Thoracic aorta (tissue), 2 donors: ENCODE results near the gene AGAP2. TPM values are rescaled to one million over a fixed set of nuclear protein-coding genes. Genes with fewer than 3 reads are reported as not detected.

Experiments used
- ATAC-seq: fragments of 150-250 bp; one replicate; pipeline ENCODE4 v1.8.0; 2017; ENCODE audit warnings: low read depth; ENCODE audit not compliant: insufficient number of reproducible peaks, low FRiP score
- DNase-seq: peaks from one replicate; pipeline ENCODE4 v3.0.0-alpha.2; 2020; ENCODE audit warnings: low spot score
- H3K27ac ChIP-seq, 2 donors: fragments of 200-600 bp; sonication (generic); 1 replicate in 1 of 2; 2 replicates in 1 of 2; pipeline ENCODE4 v1.5.1; 2016; ENCODE audit warnings: mild to moderate bottlenecking in 2 of 2, moderate library complexity in 2 of 2
- H3K27me3 ChIP-seq: fragments of 200-600 bp; sonication (generic); replicated peaks from 2 replicates; pipeline ENCODE4 v1.6.0; 2016; ENCODE audit warnings: mild to moderate bottlenecking; ENCODE audit not compliant: insufficient read depth
- H3K36me3 ChIP-seq: fragments of 200-600 bp; sonication (generic); one replicate; pipeline ENCODE4 v1.5.1; 2016
- H3K4me1 ChIP-seq, 2 donors: fragments of 200-600 bp; sonication (generic); 1 replicate in 1 of 2; 2 replicates in 1 of 2; pipeline versions ENCODE4 v1.5.1 to v1.6.0; 2016; ENCODE audit warnings: low read depth in 2 of 2, mild to moderate bottlenecking in 1 of 2; ENCODE audit not compliant: control insufficient read depth in 1 of 2
- H3K4me3 ChIP-seq: fragments of 200-600 bp; sonication (generic); 2 replicates; pipeline ENCODE4 v1.5.1; 2016; ENCODE audit warnings: mild to moderate bottlenecking
- H3K9me3 ChIP-seq: fragments of 200-600 bp; sonication (generic); 2 replicates; pipeline ENCODE4 v1.5.1; 2016
- total RNA-seq, 2 donors: library from RNA; depleted of rRNA; stranded (reverse); fragments of >200 nt; gene quantifications; one replicate each; pipeline versions ENCODE4 v1.1.0 to v1.2.3, GENCODE V29; 2016
- TF ChIP-seq, protein P1 (sequence below): fragments of 200-600 bp; sonication (generic); IDR thresholded peaks from one replicate; pipeline ENCODE4 v1.5.1; 2019; ENCODE audit warnings: antibody characterized with exemption

The AGAP2 gene
- total RNA-seq, 2 donors from 2014 or later: 1.2 to 3.5 TPM

DNA sequence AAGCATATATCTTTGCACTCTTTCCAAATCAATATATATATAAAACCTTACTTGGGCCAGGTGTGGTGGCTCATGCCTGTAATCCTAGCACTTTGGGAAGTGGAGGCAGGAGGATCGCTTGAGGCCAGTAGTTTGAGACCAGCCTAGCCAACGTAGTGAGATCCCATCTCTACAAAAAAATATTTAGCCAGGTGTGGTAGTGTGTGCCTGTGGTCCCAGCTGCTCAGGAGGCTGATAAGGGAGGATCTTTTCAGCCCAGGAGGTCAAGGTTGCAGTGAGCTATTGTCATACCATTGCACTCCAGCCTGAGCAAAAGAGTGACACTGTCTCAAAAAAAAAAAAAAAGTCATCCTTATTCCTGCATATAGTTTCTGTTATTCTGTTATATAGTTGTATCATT is 30.2 kb downstream of the AGAP2 start:
- Histone ChIP-seq H3K36me3 (peaks cover 20% of the 10 kb centered on the region), H3K27ac (no peak overlapping the region), H3K4me3 (no peak overlapping the region), H3K9me3 (no peaks in the 10 kb centered on the region), H3K4me1 (no peaks in the 10 kb centered on the region), H3K27me3 (no peaks in the 10 kb centered on the region)
- DNase-seq (no peak), ATAC-seq (no peak)
- TF ChIP-seq, protein P1, sequence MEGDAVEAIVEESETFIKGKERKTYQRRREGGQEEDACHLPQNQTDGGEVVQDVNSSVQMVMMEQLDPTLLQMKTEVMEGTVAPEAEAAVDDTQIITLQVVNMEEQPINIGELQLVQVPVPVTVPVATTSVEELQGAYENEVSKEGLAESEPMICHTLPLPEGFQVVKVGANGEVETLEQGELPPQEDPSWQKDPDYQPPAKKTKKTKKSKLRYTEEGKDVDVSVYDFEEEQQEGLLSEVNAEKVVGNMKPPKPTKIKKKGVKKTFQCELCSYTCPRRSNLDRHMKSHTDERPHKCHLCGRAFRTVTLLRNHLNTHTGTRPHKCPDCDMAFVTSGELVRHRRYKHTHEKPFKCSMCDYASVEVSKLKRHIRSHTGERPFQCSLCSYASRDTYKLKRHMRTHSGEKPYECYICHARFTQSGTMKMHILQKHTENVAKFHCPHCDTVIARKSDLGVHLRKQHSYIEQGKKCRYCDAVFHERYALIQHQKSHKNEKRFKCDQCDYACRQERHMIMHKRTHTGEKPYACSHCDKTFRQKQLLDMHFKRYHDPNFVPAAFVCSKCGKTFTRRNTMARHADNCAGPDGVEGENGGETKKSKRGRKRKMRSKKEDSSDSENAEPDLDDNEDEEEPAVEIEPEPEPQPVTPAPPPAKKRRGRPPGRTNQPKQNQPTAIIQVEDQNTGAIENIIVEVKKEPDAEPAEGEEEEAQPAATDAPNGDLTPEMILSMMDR: no peak

DNA sequence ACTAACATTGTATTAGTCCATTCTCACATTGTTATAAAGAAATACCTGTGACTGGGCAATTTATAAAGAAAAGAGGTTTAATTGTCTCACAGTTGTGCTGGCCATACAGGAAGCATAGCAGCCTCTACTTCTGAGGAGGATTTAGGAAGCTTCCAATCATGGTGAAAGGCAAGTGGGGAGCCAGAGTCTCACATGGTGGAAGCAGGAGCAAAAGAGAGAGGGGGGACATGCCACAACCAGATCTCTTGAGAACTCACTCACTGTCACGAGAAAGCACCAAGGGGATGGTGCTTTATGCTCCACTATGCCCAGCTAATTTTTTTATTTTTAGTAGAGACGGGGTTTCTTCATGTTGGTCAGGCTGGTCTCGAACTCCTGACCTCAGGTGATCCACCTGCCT is 31.3 kb downstream of the AGAP2 start:
- Histone ChIP-seq H3K27ac (no peak overlapping the region), H3K27me3 (no peaks in the 10 kb centered on the region), H3K9me3 (no peaks in the 10 kb centered on the region), H3K36me3 (peaks cover 12% of the 10 kb centered on the region), H3K4me1 (no peaks in the 10 kb centered on the region), H3K4me3 (no peak overlapping the region)
- TF ChIP-seq, protein P1: no peak
- no peak for ATAC-seq
- no peak for DNase-seq

DNA sequence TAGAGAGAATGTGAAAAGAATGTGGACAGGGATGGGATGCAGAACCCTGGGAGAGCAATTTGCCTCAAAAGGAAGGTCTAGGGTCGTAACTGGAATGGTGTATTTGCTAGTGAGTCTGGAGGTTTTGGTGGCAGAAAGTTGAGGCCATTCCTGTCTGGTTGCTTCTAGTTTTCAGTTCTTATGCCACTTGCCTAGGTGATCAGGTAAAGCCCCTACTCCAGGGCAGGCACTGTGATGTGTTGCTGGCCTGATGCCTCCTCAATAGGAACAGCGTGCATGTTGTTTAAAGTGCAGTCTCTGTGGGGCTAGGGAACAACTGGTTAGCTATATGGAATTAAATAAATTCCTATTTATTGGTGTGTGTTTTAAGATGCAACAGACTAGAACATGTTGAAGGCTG is 38.2 kb downstream of the AGAP2 start:
- Histone ChIP-seq H3K27me3 (no peaks in the 10 kb centered on the region), H3K36me3 (peaks cover 18% of the 10 kb centered on the region), H3K4me1 (peaks cover 0 to under 1% of the 10 kb centered on the region in 2 donors), H3K27ac (no peak overlapping the region), H3K4me3 (no peak overlapping the region), H3K9me3 (no peaks in the 10 kb centered on the region)
- ATAC-seq (no peak), DNase-seq (no peak)
- TF ChIP-seq, protein P1: no peak

DNA sequence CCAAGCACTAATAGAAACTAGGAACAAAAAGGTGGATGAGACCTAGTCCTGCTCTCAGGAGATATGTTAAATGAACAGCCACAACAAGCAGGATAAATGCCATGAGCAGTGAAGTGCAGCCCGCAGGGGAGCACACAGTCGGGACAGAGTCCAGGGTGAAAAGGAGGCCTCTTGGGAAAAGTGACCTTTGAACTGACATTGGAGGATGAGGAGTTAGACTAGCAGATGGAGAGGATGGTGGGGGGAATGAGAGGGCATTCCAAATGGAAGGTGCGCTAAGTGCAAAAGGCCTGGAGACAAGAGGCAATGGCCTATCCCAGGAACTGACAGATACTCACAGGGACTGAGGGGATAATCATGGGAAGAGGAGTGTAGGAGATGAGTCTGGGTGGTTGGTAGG is 40.1 kb downstream of the AGAP2 start:
- H3K36me3 ChIP-seq: peaks cover 18% of the 10 kb centered on the region
- no peak overlapping the region for H3K27ac ChIP-seq
- no peak overlapping the region for H3K4me3 ChIP-seq
- no peak for ATAC-seq
- no peak for DNase-seq
- H3K4me1 ChIP-seq: peaks cover 7 to 10% of the 10 kb centered on the region in 2 donors
- TF ChIP-seq, protein P1: no peak
- no peaks in the 10 kb centered on the region for H3K9me3 ChIP-seq
- H3K27me3 ChIP-seq: no peaks in the 10 kb centered on the region

DNA sequence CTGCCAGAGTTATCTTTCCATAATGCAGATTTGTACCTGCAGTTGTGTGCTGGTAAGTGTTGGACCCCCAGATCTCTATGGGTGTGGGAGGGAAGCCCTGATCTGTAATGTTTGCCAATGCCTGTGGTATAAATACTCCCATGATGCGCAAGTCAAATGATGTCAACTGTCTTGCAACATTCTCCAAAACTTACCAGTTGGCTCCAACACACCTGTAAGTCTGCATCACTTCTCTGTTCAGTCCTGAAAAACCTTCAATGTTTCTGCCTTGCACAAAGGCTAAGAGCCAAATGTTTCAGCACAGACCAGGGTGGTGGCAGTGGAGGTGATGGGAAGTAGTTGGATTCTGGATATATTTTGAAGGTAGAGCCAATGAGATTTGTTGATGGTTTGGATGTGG is 41.5 kb downstream of the AGAP2 start:
- Histone ChIP-seq H3K9me3 (no peaks in the 10 kb centered on the region), H3K4me1 (peaks cover 7 to 13% of the 10 kb centered on the region in 2 donors), H3K27me3 (no peaks in the 10 kb centered on the region), H3K4me3 (no peak overlapping the region), H3K36me3 (peaks cover 18% of the 10 kb centered on the region), H3K27ac (no peak overlapping the region)
- DNase-seq (no peak), ATAC-seq (no peak)
- TF ChIP-seq, protein P1: no peak
